Activated T-cell treated with anti-CD3 and anti-CD28 coated beads, Interleukin-2, amount 50 U/mL, for 1 hour (primary cell): Measurements from ENCODE around the gene PER1.
"Not testable (repeated sequence)": the region's sequence is repeated elsewhere in the genome, so short reads cannot be mapped to it uniquely, and the experiment has no call there.

Source experiments
- DNase-seq: peaks from one replicate; pipeline ENCODE4 v3.0.0-alpha.2; 2020

PER1 gene

DNA sequence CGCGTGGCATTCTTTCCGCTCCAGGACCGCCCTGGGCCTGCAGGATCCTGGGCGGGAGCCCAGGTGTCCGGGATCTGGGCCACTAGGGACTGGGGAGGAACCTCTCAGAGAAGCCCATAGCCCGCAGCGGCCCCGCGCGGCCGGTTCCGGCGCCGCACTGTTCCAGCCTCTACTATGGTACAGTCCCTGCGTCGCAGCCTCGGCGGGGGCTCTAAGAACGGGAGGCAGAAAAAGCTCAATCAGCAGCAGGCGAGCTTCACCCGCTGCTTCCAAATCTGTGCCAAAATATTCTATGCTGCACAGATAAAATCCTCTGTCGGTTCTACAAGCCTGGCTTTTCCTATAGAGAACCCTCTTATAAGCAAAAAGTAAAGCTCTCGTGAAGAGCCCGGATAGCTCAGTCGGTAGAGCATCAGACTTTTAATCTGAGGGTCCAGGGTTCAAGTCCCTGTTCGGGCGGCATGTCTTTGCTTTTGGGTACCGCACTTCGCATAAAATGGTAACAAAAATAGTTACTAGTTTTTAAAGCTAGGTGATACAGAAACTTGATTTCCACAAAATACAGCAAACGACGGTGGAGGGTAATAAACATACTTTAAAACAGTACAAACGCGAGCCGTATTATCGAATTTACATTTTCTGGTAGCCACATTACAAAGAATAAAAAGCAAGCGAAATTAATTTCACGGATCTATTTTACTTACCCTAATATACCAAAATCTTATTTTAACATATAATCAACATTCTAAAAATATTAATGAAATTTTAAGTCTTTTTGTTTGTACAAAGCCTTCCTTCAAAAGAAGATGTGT is 33.2 kb downstream of the PER1 start:
- peak; percentile 88 for DNase-seq

DNA sequence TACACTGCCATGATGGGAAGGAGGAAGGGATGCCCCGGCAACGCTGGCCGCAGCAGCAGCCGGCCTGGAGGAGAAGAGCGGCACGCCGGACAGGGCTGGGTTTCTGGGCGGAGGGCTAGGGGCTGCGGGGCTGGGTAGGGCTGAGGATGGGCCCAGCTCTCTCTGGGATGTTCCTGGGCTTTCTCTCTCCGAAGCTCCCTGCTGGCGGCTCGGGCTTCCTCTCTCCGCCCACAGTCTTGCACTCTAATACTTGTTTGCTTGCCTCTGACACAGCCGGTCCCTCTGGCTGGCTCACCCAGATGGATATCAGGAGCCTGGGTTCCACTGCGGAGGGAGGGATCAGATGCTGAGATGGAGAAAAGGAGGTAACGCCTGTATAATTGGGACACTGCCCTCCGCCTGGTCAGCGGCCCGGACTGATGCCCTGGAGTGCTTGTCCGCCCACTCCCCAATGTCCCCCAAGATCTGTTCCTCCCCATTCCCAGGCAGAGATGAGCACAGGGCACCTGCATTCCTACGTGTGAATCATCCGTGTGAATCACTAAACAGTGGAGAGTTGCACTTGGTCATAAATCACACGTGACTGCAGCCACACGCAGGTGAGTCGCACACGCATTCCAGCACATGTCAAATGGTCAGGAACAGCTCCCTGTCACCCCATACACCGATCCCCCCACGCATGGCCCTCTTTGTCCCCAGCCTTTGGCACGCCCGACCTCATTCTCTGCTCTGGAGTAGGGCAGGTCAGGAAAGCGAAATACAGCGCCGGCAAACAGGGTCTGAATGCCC is 34.0 kb downstream of the PER1 start, which contains the start of gene ALOXE3:
ALOXE3 (minus strand) TSS at position 535 of the 789 bp plus-strand sequence; CDS start at position 11, 524 bp downstream.
- DNase-seq = peak; percentile 41

GRCh38 chr17:8117367-8117979 is 34.7 kb downstream of the PER1 start:
- no peak for DNase-seq

DNA sequence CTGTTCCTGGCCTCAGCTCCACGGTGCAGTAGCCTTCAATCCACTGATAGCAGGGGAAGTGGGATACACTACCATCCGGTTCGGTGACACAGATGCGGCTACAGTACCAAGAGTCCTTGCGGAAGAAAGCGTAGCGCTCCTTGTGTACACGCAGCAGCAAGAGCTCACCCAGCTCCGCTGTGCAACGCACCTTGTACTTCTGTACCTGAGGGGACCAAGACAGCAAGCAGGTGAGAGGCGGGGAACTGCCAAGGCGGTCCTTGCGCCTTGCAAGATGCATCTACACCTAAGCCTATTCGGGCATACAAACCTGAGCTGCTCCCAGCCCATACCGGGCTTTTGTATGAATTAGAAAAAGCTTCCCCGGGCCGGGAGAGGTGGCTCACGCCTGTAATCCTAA is 35.4 kb downstream of the PER1 start:
- no peak for DNase-seq

- no peak for DNase-seq
Measured at GRCh38 chr17:8110907-8111306, 41.3 kb downstream of the PER1 start.

- DNase-seq = no peak
Measured at GRCh38 chr17:8110456-8110804, 41.8 kb downstream of the PER1 start.

- DNase-seq = peak; percentile 87
Measured at GRCh38 chr17:8109661-8110455, 42.3 kb downstream of the PER1 start.

DNA sequence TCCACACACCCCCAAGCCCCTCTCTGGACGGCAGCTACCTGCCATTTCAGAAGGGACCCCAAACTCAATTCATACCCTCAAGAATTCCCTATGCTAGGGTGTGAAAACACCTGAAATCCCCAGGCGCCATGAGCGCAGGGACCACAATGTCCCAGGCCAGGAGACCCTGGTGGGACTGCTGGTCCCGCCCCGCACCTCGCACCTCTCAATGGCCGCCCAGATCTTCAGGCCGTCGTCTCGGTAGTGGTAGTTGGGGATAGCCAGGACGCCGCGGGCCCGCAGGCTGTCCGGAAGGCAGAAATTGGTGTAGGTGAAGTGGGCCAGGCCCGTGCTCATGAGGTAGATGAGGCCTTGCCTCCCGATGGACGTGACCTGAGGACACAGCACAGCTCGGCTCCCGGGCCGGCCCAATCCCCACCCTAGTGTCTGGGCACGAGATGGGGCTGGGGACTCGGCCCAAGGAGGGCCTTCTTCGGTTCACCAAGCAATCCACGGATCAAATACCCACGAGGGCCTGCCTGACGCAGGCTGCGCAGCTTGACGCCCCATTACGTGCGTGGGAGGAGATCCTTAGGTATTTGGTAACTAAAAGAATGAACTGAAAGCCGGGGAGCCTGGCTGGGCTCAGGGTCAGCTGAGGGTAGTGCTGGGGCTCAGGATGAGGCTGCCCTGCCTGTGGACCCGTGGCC is 43.1 kb downstream of the PER1 start:
- DNase-seq = no peak

DNA sequence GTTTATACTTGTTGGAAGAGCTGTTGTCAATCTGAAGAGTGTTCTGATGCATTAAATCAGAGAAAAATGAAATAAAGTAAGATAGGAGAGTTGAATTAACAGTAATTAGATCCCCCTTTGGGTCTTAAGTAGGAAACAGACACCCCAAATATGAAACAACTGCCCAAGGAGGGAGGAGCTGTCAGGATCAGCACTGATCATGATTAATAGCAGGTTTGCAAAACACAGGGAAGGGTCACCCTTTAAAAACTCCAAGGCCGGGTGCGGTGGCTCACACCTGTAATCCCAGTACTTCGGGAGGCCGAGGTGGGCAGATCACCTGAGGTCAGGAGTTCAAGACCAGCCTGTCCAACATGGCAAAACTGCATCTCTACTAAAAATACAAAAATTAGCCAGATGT is 45.2 kb downstream of the PER1 start:
- not testable (repeated sequence) for DNase-seq

DNA sequence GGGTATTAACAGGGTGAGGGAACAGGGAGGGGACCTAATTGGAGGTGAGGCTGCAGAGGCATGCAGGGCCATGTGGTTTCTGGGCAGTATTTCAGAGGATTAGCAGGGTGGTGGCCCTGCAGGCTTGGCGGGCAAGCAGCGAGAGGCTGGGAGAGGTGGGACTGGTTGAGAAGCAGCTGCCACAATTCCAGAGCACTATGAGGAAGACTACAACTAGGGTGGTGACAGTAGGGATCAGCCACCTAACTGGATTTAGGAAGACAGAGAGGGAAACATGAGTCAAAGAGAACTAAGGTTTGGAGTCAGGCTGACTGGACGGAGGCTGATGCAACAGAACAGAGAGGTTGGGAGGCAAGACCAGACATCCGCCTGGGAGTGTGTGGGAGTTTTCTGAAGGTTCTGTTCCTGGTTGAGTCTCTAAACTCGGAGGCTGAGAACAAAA is 46.2 kb downstream of the PER1 start:
- no peak for DNase-seq

GRCh38 chr17:8104911-8105310 is 47.3 kb downstream of the PER1 start:
- DNase-seq = no peak

- DNase-seq = no peak
Measured at GRCh38 chr17:8103549-8103948, 48.7 kb downstream of the PER1 start.

DNA sequence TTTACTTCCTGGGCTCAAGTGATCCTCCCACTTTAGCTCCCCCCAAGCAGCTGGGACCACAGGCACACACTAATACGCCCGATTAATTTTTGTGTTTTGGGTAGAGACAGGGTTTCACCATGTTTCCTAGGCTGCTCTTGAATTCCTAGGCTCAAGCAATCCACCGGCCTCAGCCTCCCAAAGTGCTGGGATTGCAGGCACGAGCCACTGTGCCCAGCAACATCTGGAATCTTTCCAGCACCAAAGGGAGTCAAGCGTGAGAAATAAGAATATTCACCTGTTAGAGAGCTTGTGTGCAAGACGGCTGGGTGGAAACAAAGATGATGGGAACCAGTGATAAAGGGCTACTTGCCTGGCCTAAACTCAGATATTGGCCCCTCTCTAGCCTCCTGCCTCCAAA is 50.5 kb downstream of the PER1 start:
- DNase-seq = no peak

- no peak for DNase-seq
Measured at GRCh38 chr17:8100763-8101162, 51.4 kb downstream of the PER1 start.

DNA sequence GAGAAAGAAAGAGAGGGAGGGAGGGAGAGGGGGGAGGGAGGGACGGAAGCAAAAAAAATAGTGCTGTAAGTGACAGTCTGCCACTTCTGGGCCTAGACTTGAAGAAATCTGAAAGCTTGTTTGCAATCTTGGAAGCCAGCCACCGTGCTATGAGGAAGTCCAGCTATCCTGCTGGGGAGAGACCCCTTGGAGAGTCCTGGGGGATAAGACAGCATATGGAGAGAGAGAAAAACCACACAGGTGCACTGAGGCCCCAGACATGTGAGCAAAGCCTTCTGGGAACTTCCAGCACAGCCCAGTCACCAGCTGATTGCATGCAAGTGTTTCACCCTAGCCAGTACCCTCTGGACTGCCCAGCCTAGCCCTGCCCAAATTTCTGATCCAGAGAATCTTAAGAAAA is 52.1 kb downstream of the PER1 start:
- DNase-seq = no peak

GRCh38 chr17:8096541-8096940 is 55.7 kb downstream of the PER1 start:
- DNase-seq = no peak

- DNase-seq = no peak
Measured at GRCh38 chr17:8095361-8095760, 56.8 kb downstream of the PER1 start.

DNA sequence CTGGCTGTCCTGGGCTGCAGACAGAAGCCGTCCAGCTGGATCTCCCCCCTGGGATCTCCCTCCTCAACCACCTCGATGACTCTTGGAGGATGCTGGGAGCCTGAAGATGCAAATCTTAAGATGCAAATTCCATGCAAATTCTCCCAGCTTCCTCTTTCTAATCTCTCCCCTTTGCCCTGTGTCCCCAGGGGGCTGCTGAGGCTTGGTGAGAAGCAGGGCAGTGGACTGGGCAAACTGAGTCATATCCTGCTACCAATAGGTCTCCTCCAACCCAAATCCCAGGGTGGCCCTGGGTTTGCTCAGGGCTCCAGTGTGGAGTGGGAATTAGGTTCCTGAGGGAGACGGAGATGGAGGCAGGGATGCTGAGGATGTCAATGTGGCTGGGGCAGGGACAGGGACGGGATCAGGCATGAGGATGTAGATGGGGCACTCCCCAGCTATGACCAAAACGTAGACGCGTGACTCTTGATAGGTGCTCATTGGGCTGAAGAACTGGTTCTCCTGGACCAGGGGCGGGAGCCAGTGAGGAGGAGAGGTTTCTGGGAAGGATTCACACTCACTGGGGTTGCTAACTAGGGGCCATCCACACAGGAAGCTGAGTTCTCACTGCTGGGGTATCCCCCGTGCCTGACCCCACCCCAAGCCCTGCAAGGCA is 61.0 kb downstream of the PER1 start:
- DNase-seq = no peak
